GM21723 (cell line): ENCODE results near the gene SH3TC2.

Source experiments
- ATAC-seq: cut with Tn5 transposase; IDR thresholded peaks from one replicate; pipeline ENCODE4 v1.9.1; 2021; ENCODE audit warnings: mild to moderate bottlenecking, moderate library complexity; ENCODE audit not compliant: unreplicated experiment

Gene SH3TC2

DNA sequence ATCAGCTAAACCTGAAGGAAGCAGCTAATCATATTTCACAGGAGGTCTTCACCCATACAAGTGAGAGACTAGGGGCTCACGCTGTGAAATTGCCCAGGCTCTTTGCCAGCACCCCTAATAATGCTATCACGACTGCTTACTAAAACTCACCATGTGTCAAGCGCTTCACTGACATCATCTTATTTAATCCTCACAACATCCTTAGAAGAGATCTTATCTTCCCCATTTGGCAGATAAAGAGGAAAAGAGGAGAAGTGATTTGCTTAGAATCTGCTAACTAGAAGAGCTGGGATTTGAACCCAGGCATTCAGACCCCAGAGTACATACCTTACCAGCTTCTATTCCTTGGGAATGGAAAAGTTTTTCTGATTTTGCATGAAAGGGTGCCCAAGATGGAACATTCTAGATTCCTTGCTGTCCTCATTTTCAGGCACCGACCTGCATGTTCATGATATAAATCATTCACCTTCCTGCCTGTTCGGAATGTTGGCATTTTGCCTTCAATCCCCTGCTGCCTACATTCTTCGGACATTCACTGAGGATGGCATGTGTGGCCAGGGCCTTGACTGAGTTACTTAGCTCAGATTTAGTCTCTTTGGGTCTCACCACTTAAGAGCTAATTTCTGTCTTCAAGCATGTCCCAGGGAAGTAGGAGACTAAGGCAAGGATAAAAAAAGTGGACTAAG, 88.1 kb downstream of the SH3TC2 start:
- no peak for ATAC-seq

GRCh38 chr5:148973455-148973854, 89.4 kb downstream of the SH3TC2 start:
- no peak for ATAC-seq

- no peak for ATAC-seq
Observed at GRCh38 chr5:148972974-148973374, 89.9 kb downstream of the SH3TC2 start.

DNA sequence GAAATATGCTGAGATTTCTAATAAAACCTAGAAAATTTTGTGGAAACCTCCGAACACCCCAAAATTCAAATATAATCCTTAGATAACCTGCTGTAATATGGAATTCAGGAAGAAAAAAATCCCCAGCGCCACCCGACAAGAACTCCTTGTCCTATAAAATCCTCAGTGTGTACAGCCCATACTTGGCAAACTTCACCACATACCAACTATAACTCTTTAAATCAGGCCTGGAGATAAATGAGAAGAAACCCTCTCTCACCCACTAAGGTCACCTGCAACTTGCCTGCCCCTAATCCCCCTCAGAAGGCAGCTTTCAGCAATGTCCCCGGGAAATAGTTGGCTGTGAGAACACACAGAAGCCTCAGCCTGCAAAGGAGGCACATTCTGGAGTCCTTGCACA, 90.5 kb downstream of the SH3TC2 start:
- ATAC-seq: no peak

- no peak for ATAC-seq
Observed at GRCh38 chr5:148970876-148971275, 92.0 kb downstream of the SH3TC2 start.

- no peak for ATAC-seq
Observed at GRCh38 chr5:148970228-148970627, 92.6 kb downstream of the SH3TC2 start.

DNA sequence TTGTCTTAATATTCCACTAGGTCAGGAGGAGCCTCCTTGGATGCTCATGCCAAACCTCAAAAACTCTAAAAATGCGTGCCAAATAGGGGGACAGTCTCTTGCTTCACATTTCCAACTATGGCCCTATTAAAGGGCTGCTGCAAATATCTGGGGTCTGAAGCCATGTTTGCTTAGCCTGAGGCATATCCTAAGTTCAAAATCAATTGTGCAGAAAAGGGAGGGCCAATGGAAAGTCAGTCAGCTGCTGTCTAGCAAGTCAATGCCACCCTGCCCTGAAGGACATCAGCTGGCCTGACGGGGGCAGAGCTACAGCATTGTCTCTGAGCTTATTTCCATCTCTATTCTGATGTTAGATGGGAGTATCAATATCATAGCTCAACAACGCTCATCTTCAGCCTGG, 93.6 kb downstream of the SH3TC2 start:
- ATAC-seq: no peak

DNA sequence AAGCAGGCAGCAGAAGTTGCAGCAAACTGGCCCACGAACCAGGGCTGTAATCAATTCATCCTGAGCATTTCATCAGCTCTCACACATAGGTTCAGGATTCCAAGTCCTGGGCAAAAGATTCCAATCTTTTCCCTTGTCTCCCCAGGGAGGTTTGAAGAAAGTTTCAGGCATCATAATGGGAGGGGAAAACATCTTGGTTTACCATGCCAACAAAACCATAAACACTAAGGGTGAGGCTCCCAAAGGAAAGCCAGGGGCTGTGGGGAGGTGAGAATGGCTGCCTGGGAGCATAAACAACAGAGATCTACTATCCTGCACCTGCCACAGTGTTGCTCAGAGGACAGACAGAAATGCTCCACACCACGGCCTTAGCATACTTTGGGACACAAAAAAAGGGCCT, 94.6 kb downstream of the SH3TC2 start:
- no peak for ATAC-seq

DNA sequence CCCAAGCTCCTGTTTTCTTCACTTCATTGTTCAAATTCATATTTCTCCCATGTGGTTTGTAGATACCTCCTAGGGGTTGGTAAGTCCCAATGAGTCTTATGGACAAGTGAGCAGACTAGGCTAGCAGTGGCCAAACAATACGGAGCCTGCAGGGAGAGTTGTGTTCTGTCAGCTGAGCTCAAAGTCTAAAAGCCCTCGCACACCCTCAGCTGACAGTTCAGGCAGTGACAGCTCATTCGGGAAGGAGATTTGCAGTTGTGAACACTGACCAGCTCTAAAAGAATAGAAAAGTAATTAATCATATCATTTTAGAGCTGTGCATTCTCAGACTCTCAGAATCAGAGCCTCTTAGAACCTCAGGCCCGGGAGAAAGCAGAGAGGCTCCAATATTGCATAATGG, 95.1 kb downstream of the SH3TC2 start:
- ATAC-seq: no peak

- ATAC-seq: no peak
Observed at GRCh38 chr5:148966938-148967337, 95.9 kb downstream of the SH3TC2 start.

- ATAC-seq: no peak
Observed at GRCh38 chr5:148966348-148966747, 96.5 kb downstream of the SH3TC2 start.

GRCh38 chr5:148965511-148966265, 97.2 kb downstream of the SH3TC2 start:
- ATAC-seq: no peak

GRCh38 chr5:148963664-148964063, 99.2 kb downstream of the SH3TC2 start:
- ATAC-seq: peak; percentile 54

- no peak for ATAC-seq
Observed at GRCh38 chr5:148962761-148963324, 100.0 kb downstream of the SH3TC2 start.

DNA sequence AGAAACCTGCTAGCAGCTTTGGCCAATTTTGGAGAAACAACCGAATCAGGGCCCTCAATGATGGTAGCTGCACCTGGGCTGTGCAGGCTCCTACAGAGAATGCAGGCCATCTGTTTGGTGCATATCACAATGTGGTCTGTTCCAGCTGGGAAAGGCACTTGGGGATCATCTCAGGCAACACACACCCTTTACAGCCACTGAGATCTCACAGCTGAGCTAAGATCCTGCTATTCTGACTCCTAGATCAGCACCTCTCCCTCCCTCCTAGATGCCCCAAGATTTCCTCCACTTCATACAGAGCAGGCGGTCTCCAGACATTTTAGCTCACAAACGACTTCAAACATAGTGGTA, 100.7 kb downstream of the SH3TC2 start:
- ATAC-seq: no peak

DNA sequence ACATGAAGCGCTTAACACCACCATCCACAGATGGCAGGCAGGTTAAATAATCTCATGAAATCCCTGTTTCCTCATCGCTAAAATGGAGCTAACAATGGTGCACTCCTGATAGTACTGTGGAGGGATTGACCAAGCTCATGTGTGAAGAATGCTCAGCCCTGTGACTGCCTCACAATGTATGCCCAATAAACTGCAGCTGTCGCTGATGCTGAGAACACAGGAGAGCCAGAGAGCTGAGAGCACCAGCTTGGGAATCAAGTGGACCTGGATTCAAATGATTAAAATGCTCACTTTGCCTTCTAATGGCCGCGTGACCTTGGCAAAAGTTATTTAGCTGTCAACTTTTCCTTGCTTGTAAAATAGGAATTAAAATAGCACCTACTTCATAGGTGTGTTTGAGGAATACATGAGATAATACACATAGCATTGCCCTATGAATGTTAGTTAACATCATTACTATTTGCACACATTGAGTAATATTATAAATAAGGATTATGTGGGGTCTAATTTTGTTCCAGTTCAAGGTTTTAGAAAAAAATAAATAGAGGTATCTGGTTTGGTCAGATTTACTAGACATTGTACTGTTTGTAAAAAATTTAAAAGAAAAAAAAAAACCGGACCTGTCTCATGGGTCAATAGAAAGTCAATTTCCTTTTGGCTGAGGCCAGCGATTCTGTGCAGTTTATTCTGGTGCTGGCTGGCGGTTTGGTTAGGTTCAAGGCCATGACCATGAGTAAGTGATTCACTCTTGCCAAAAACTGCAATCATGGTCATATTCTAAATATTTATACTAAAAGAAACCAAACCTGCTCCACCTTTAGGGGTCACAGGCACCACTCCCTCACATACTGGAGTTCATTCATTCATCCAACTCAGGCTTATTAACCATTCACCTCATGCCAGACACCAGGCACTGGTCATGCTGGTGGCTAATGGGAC, 101.3 kb downstream of the SH3TC2 start:
- no peak for ATAC-seq

- no peak for ATAC-seq
Observed at GRCh38 chr5:148960070-148960769, 102.6 kb downstream of the SH3TC2 start.

- no peak for ATAC-seq
Observed at GRCh38 chr5:148957591-148958202, 105.2 kb downstream of the SH3TC2 start.

DNA sequence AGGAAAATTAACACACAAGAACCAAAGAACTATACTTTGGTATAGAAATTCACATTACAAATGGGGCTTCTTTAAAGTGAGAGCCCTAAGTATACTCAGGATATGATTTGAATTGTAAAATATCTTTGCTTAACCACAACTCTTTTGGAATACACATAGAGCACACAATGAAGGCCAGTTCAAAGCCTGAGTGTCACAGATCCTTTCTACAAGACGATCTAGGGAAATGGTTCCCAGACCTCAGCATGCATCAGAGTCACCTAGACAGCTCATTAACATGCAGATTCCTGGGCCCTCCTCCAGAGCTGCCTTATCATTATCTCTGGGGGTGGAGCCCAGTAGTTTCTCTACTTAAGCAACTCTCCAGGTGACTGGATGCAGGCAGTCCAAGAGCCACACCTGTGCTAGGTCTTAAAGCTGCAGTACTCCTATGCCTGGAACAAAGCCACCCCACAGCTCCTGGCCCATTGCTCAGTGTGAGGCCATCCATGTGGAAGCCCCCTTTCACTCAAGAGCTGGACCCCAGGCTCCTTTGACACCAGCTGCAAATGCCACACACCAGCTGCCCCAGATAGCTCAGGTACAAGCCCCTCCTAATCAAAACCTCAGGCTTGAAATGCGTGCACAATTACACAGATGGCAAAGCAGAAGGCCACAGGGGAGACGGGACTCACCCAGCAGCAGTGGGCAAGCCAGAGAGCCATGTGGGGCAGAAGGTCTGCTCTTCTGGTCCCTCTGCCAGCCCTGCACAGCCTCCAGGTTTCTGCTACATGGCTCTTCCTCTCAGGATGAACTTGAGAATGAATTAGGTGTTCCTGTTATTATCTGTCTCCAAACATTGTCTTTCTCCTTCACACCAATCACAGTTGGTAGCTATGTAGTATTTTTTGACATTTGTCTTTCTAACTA, 106.1 kb downstream of the SH3TC2 start:
- no peak for ATAC-seq
